GM18951 (cell line): Measurements from ENCODE around the gene HNRNPUL1.

ENCODE experiments used
- POLR2A ChIP-seq: IDR thresholded peaks from 4 replicates; pipeline ENCODE4 v1.6.1; 2011; ENCODE audit warnings: mild to moderate bottlenecking; ENCODE audit not compliant: insufficient read length, insufficient read depth; ENCODE audit errors: extremely low read depth
- in situ Hi-C: fragments of 300-500 bp; cut with MboI; formaldehyde crosslinking; loops from one replicate; pipeline ENCODE4 v1.12.0; 2022; ENCODE audit warnings: low sequenced_read_pairs, mixed read lengths, inconsistent platforms; ENCODE audit not compliant: unreplicated experiment

Gene HNRNPUL1

DNA sequence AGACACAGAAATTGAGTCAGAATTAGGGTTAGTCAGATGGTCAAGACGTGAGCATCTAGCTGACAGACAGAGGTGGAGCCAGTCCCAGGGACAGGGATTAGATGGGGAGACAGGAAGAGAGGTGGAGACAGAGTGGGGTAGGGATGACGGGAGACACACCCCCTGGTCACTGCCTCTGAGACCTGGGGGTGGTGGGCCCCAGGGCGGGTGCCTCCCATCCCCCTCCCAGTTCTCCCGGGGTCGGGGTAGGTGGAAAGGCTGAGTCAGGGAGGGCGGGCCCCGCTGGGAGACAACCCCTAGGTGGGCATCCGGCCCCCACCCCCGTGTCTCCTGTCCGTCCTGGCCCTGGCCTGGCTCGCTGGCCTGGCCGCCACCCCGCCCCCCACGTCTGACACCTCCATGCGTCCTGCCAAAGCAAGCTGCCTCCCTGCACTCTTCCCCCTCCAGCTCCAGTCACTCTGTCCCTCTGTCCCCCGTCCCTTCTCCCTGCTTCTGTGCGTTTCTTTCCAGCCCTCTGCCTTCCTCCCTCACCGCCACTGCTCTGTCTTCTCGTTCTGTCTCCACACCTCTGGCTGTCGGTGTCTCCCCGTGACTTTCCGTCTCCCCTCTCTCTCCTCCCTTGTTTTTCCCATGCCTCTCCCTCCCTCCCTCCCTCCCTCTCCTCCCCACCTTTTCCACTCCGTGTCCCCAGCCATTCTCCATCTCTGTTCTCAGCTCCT is 60.9 kb downstream of the HNRNPUL1 start:
- in situ Hi-C loops = no loop called here
- TF ChIP-seq POLR2A = peak; percentile 34

- no peak for TF ChIP-seq POLR2A
- in situ Hi-C loops = no loop called here
These were observed 61.4 kb downstream of the HNRNPUL1 start for GRCh38 chr19:41325640-41325946.

GRCh38 chr19:41325947-41326706 is 62.0 kb downstream of the HNRNPUL1 start:
- TF ChIP-seq POLR2A = no peak
- in situ Hi-C loops = no loop called here

- in situ Hi-C loops = no loop called here
- TF ChIP-seq POLR2A = no peak
These were observed 63.0 kb downstream of the HNRNPUL1 start for GRCh38 chr19:41327076-41327575.

DNA sequence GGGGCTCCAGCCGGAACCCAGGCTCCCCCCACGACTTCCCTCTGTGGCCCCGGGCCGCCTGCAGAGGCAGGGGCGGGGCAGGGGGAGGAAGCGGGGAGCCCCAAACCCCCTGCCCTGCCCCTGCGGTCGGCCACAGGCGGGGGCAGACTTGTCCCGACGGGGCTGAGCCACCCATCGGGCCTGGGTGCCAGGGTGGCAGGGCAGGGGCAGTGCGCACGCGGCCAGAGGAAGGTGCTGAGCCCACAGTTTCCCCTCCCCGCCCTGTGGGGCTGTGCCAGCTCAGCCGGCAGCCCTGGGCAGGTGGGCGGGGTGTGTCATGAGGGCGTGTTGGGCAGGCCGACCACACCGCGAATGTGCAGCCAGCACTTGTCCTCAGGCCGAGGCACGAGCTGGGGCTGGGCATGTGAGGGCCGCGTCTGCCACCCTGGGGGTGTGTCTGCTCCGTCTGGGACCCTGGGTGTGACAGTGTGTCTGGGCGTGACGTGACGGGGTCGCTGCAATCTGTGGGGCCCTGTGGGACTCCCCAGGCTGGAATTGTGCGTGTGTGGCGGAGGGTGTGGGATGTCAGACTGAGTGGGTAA is 63.5 kb downstream of the HNRNPUL1 start:
- in situ Hi-C loops = no loop called here
- TF ChIP-seq POLR2A = peak; percentile 63

DNA sequence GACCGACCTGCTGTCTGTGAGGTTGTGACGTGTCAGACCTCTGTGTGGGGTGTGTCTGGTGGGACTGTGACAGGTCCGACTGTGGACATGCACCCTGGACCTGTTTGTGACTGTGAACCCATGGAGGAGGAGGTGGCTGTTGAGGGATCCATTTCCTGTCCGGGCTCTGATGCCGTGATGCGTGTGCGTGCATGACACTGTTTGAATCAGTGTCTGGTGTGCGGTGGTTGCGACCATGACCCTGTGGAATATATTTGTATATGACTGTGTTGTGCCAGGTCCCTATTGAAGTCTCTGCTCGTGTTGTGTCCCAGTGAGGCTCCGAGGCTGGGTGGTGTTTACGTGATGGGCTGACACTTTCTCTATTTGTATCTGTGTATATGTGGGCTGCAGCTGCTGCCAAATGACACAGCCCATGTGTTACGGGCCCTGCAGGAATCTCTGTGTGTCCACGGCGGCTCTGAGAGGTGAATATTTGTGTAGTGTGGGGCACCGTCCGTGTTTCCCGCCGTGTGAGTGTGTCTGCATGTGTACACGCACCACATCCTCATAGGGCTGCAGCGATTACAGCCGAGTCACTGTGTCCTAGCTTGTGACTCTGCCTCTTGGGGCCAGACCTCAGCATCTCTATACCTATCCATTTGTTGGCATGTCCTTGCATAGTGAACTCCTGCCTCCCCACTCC is 64.1 kb downstream of the HNRNPUL1 start:
- in situ Hi-C loops = no loop called here
- no peak for TF ChIP-seq POLR2A

- in situ Hi-C loops = no loop called here
- peak; percentile 5 for TF ChIP-seq POLR2A
These were observed 64.7 kb downstream of the HNRNPUL1 start for GRCh38 chr19:41328842-41329225.

- in situ Hi-C loops = no loop called here
- no peak for TF ChIP-seq POLR2A
These were observed 66.3 kb downstream of the HNRNPUL1 start for GRCh38 chr19:41330481-41330880.

GRCh38 chr19:41330946-41331678 is 66.9 kb downstream of the HNRNPUL1 start:
- no peak for TF ChIP-seq POLR2A
- in situ Hi-C loops = no loop called here

DNA sequence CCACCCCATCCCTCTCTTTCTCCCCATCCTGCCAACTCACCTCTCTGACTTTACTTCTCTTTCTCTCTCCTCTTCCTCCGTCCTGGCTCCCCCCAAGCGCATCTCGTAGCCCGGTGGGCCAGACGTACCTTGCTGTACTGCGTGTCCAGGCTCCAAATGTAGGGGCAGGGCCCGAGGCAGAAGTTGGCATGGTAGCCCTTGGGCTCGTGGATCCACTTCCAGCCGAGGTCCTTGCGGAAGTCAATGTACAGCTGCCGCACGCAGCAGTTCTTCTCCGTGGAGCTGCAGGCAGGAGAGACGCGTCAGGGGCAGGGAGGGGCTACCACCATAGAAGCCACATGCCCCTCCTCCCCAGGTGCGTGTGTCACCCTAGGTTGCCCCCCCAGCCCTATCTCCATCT is 67.8 kb downstream of the HNRNPUL1 start:
- in situ Hi-C loops = no loop called here

DNA sequence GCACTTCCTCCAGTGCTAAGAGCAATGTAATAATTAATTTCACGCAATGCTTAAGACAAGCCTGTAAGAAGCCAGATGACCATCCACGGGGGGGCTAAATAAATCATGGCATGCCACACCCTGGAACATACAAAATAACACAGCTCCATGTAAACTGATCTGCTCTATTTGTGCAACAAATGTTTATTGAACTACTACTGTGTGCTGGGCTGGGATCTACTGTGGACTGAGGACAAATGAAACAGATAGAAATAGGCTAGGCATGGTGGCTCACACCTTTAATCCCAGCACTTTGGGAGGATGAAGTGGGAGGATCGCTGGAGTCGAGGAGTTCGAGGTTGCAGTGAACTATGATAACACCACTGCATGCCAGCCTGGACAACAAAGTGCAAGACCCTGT is 68.3 kb downstream of the HNRNPUL1 start:
- in situ Hi-C loops = no loop called here
- TF ChIP-seq POLR2A = no peak

More for the DNA sequence above, 67.8 kb downstream of the HNRNPUL1 start:
- TF ChIP-seq POLR2A = no peak

DNA sequence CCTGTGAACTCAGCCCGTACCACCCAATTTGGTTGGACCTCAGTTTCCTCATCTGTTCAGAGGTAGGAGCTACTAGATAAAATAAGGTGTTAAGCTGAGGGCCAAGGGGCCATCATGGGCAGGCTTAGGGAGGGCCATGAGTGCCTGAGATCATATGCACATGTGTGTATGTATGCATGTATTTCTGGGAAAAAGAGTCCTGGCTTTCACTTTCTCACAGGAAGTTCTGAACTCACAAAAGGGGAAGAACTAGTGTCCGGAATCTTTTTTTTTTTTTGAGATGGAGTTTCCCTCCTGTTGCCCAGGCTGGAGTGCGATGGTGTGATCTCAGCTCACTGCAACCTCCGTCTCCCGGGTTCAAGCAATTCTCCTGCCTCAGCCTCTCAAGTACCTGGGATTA is 70.6 kb downstream of the HNRNPUL1 start:
- in situ Hi-C loops = no loop called here

DNA sequence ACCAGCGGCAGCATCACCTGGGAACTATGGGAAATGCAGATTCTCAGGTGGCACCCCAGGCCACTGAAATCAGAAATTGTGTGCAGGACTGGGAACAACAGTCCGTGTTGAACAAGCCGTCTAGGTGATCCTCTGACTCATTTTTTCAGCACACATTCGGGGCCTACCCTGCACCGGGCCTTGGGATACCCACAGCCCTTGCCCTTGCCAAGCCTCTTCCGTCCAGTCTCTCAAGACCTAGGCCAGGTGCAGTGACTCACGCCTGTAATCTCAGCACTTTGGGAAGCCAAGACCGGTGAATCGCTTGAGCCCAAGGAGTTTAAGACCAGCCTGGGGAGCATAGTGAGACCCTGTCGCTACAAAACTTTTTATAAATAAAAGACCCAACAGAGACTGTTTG is 71.3 kb downstream of the HNRNPUL1 start:
- in situ Hi-C loops = no loop called here
- no peak for TF ChIP-seq POLR2A

More for the DNA sequence above, 70.6 kb downstream of the HNRNPUL1 start:
- TF ChIP-seq POLR2A = no peak

DNA sequence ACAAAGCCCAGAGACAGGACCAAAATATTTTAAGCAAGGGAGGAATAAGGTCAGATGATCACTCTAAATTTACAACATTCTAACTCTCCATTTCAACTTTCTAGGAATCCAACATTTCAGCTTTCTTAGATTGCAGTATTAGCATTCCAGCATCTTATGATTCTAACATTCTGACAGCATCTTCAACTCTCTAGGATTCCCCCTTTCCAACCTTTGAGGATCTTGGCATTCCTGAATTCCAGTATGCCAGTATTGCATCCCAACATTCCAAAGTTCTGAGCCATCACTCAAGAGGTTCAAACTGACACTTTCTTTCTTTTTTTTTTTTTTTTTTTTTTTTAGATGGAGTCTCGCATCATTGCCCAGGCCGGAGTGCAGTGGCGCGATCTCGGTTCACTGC is 75.8 kb downstream of the HNRNPUL1 start:
- in situ Hi-C loops = no loop called here

More for the DNA sequence above, 75.8 kb downstream of the HNRNPUL1 start:
- no peak for TF ChIP-seq POLR2A
